ENCODE data around the gene CUTC.
A peak's percentile ranks its signal among the peaks of the same experiment; 100 is the strongest.
"Not testable (repeated sequence)": the region's sequence is repeated elsewhere in the genome, so short reads cannot be mapped to it uniquely, and the experiment has no call there.

CUTC gene

GRCh38 chr10:99742254-99742653 is 10.2 kb downstream of the CUTC start:
- DNase-seq (ENCODE audit: insufficient read length, low spot score) (no peak), FAIRE-seq (no peak)

- FAIRE-seq, result no peak
- DNase-seq (ENCODE audit: insufficient read length, low spot score), result no peak
Measured at GRCh38 chr10:99742701-99743100, 10.7 kb downstream of the CUTC start.

GRCh38 chr10:99743841-99744240 is 11.8 kb downstream of the CUTC start:
- peak; percentile 11 for FAIRE-seq
- DNase-seq (ENCODE audit: insufficient read length, low spot score), result no peak

GRCh38 chr10:99746166-99746565 is 14.1 kb downstream of the CUTC start:
- not testable (repeated sequence) for DNase-seq (ENCODE audit: insufficient read length, low spot score); FAIRE-seq

- no peak for FAIRE-seq
- DNase-seq (ENCODE audit: insufficient read length, low spot score), result no peak
Measured at GRCh38 chr10:99748823-99749451, 16.9 kb downstream of the CUTC start.

GRCh38 chr10:99750641-99751040 is 18.6 kb downstream of the CUTC start:
- FAIRE-seq, result no peak
- no peak for DNase-seq (ENCODE audit: insufficient read length, low spot score)

GRCh38 chr10:99754670-99755069 is 22.6 kb downstream of the CUTC start:
- DNase-seq (ENCODE audit: insufficient read length, low spot score) (no peak), FAIRE-seq (no peak)

GRCh38 chr10:99756159-99756558 is 24.1 kb downstream of the CUTC start:
- DNase-seq (ENCODE audit: insufficient read length, low spot score), result no peak
- no peak for FAIRE-seq

- DNase-seq (ENCODE audit: insufficient read length, low spot score), result no peak
Measured at GRCh38 chr10:99758211-99758891, 26.3 kb downstream of the CUTC start.

GRCh38 chr10:99760321-99760720 is 28.3 kb downstream of the CUTC start:
- DNase-seq (ENCODE audit: insufficient read length, low spot score) (no peak), FAIRE-seq (no peak)

More at GRCh38 chr10:99758211-99758891, 26.3 kb downstream of the CUTC start:
- FAIRE-seq, result peak; percentile 4

GRCh38 chr10:99761365-99761764 is 29.3 kb downstream of the CUTC start:
- no peak for FAIRE-seq
- DNase-seq (ENCODE audit: insufficient read length, low spot score), result no peak

GRCh38 chr10:99765672-99766301 is 33.8 kb downstream of the CUTC start:
- peak; percentile 68 for FAIRE-seq
- DNase-seq (ENCODE audit: insufficient read length, low spot score), result no peak

- DNase-seq (ENCODE audit: insufficient read length, low spot score) (no peak), FAIRE-seq (peak; percentile 68)
Measured at GRCh38 chr10:99766302-99766681, 34.3 kb downstream of the CUTC start.

- DNase-seq (ENCODE audit: insufficient read length, low spot score) (no peak), FAIRE-seq (no peak)
Measured at GRCh38 chr10:99767901-99768300, 35.9 kb downstream of the CUTC start.

- no peak for FAIRE-seq
- DNase-seq (ENCODE audit: insufficient read length, low spot score), result no peak
Measured at GRCh38 chr10:99768556-99768955, 36.5 kb downstream of the CUTC start.

- DNase-seq (ENCODE audit: insufficient read length, low spot score) (no peak), FAIRE-seq (no peak)
Measured at GRCh38 chr10:99769706-99770105, 37.7 kb downstream of the CUTC start.

- DNase-seq (ENCODE audit: insufficient read length, low spot score), result no peak
- FAIRE-seq, result no peak
Measured at GRCh38 chr10:99770408-99771045, 38.5 kb downstream of the CUTC start.

- FAIRE-seq, result no peak
Measured at GRCh38 chr10:99775850-99776249, 43.8 kb downstream of the CUTC start.

GRCh38 chr10:99777918-99778714 is 46.1 kb downstream of the CUTC start:
- FAIRE-seq (no peak), DNase-seq (ENCODE audit: insufficient read length, low spot score) (no peak)

More at GRCh38 chr10:99775850-99776249, 43.8 kb downstream of the CUTC start:
- DNase-seq (ENCODE audit: insufficient read length, low spot score), result no peak

GRCh38 chr10:99779335-99779734 is 47.3 kb downstream of the CUTC start:
- FAIRE-seq (no peak), DNase-seq (ENCODE audit: insufficient read length, low spot score) (no peak)

Measured in GM19239 (cell line).